Smooth muscle cell (in vitro differentiated cells): ENCODE data around the gene LDLRAD3. TPM values are rescaled to one million over a fixed set of nuclear protein-coding genes. Genes with fewer than 3 reads are reported as not detected.
"Not testable (repeated sequence)": the region's sequence is repeated elsewhere in the genome, so short reads cannot be mapped to it uniquely, and the experiment has no call there.

Source experiments
- DNase-seq: peaks from one replicate; lab custom pipeline; 2025; ENCODE audit not compliant: unreplicated experiment; lab: John Stamatoyannopoulos, UW
- H2AFZ ChIP-seq: fragments of 200-600 bp; sonication (generic); 2 replicates; pipeline ENCODE4 v1.6.0; 2016; ENCODE audit warnings: antibody characterized with exemption, low read depth, mild to moderate bottlenecking
- H3F3A ChIP-seq: fragments of 200-600 bp; sonication (generic); 2 replicates; pipeline ENCODE4 v1.6.0; 2017; ENCODE audit warnings: antibody characterized with exemption, low read depth
- H3K27ac ChIP-seq: fragments of 200-600 bp; sonication (generic); 2 replicates; pipeline ENCODE4 v1.5.1; 2016; ENCODE audit warnings: low read depth, mild to moderate bottlenecking
- H3K27me3 ChIP-seq: fragments of 200-600 bp; sonication (generic); 2 replicates; pipeline ENCODE4 v1.6.1; 2016; ENCODE audit warnings: low read depth, mild to moderate bottlenecking
- H3K36me3 ChIP-seq: fragments of 200-600 bp; sonication (generic); 2 replicates; pipeline ENCODE4 v1.5.1; 2016; ENCODE audit warnings: low read depth
- H3K4me1 ChIP-seq: fragments of 200-600 bp; sonication (generic); 2 replicates; pipeline ENCODE4 v1.5.1; 2016; ENCODE audit warnings: low read depth
- H3K4me2 ChIP-seq: fragments of 200-600 bp; sonication (generic); 2 replicates; pipeline ENCODE4 v1.6.0; 2016; ENCODE audit warnings: mild to moderate bottlenecking
- H3K4me3 ChIP-seq: fragments of 200-600 bp; sonication (generic); 2 replicates; pipeline ENCODE4 v1.5.1; 2016; ENCODE audit warnings: mild to moderate bottlenecking
- H3K79me2 ChIP-seq: fragments of 200-600 bp; sonication (generic); 2 replicates; pipeline ENCODE4 v1.6.0; 2016; ENCODE audit warnings: low read depth, mild to moderate bottlenecking
- H3K9ac ChIP-seq: fragments of 200-600 bp; sonication (generic); 2 replicates; pipeline ENCODE4 v1.6.0; 2016; ENCODE audit warnings: low read depth
- H3K9me3 ChIP-seq: fragments of 200-600 bp; sonication (generic); replicated peaks from 2 replicates; pipeline ENCODE4 v1.5.1; 2016; ENCODE audit warnings: low read depth
- H4K20me1 ChIP-seq: fragments of 200-600 bp; sonication (generic); 2 replicates; pipeline ENCODE4 v1.6.0; 2016; ENCODE audit warnings: low read depth
- whole genome bisulfite sequencing: methylation state at CpG from one replicate; pipeline ENCODE4 v1.1.7; 2016; ENCODE audit warnings: low lambda C conversion rate; 5-methylcytosine and 5-hydroxymethylcytosine counted together
- polyA plus RNA-seq: library from polyadenylated mRNA; unstranded; fragments of >200 nt; fragmentation: Nextera tagmentation; extraction: Ambion mirVana; gene quantifications from 2 replicates; pipeline ENCODE4 v1.2.1, GENCODE V29; 2016
- total RNA-seq: library from RNA; depleted of rRNA; stranded (reverse); fragments of >200 nt; gene quantifications from 2 replicates; pipeline ENCODE4 v1.2.3, GENCODE V29; 2014
- TF ChIP-seq, protein P1 (sequence below): fragments of 200-600 bp; sonication (generic); IDR thresholded peaks from 2 replicates; pipeline ENCODE4 v1.5.1; 2017; ENCODE audit warnings: borderline replicate concordance, mild to moderate bottlenecking, antibody characterized with exemption; ENCODE audit not compliant: insufficient read depth, poor library complexity, severe bottlenecking

LDLRAD3 gene
- total and polyA plus RNA-seq, 2 experiments from 2014 or later = 6.1 to 10.0 TPM

DNA sequence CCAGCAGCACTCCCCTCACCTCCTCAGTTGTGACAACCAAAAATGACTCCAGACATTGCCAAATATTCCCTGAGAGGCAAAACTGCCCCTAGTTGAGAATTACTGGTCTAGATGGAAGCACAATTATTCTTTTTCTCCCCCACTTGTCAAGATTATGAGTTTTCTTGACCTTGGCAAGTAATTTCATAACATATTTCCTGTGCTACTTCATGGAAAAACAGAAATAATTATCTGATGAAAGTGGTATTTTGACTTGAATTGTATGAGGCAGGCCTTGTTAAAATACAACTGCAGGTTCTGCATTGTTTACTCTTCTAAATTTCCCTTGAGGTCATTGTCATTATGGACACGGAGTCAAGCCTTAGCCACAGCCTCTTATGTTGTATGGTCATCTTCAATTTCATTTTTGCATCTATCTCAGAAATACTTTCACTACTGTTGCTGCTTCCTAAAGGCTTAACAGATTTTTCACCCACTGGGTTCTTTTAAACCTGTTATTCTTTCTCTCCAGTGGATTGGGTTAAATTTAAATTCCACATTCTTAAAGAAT lies 32.2 kb upstream of the LDLRAD3 start:
- no peak for DNase-seq
- no peak overlapping the region for H2AFZ ChIP-seq
- no peaks in the 10 kb centered on the region for H4K20me1 ChIP-seq
- no peaks in the 10 kb centered on the region for H3K36me3 ChIP-seq
- no peaks in the 10 kb centered on the region for H3K4me1 ChIP-seq
- no peak overlapping the region for H3K9ac ChIP-seq
- no peak overlapping the region for H3K27ac ChIP-seq
- WGBS = 78% methylated on average over 1 of the region's 1 CpG
- H3F3A ChIP-seq = no peaks in the 10 kb centered on the region
- no peak overlapping the region for H3K4me2 ChIP-seq
- H3K9me3 ChIP-seq = no peaks in the 10 kb centered on the region
- no peaks in the 10 kb centered on the region for H3K79me2 ChIP-seq
- peaks cover 5% of the 10 kb centered on the region for H3K27me3 ChIP-seq
- H3K4me3 ChIP-seq = no peak overlapping the region
- TF ChIP-seq, protein P1, sequence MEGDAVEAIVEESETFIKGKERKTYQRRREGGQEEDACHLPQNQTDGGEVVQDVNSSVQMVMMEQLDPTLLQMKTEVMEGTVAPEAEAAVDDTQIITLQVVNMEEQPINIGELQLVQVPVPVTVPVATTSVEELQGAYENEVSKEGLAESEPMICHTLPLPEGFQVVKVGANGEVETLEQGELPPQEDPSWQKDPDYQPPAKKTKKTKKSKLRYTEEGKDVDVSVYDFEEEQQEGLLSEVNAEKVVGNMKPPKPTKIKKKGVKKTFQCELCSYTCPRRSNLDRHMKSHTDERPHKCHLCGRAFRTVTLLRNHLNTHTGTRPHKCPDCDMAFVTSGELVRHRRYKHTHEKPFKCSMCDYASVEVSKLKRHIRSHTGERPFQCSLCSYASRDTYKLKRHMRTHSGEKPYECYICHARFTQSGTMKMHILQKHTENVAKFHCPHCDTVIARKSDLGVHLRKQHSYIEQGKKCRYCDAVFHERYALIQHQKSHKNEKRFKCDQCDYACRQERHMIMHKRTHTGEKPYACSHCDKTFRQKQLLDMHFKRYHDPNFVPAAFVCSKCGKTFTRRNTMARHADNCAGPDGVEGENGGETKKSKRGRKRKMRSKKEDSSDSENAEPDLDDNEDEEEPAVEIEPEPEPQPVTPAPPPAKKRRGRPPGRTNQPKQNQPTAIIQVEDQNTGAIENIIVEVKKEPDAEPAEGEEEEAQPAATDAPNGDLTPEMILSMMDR = no peak

DNA sequence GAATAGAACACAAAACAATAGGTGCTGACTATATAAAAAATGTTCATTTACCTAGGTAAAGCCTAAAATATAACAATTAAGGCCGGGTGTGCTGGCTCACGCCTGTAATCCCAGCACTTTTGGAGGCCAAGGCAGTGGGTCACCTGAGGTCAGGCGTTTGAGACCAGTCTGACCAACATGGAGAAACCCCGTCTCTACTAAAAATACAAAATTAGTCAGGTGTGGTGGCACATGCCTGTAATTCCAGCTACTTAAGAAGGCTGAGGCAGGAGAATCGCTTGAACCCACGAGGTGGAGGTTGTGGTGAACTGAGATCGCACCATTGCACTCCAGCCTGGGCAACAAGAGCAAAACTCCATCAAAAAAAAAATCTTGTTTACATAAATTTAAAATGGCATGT lies 31.4 kb upstream of the LDLRAD3 start:
- not testable (repeated sequence) for H3K9me3 ChIP-seq, H3K9ac ChIP-seq, H3K27ac ChIP-seq, DNase-seq, H3K27me3 ChIP-seq, H3F3A ChIP-seq, H3K4me1 ChIP-seq, H4K20me1 ChIP-seq, H3K4me2 ChIP-seq, H3K36me3 ChIP-seq, H2AFZ ChIP-seq, H3K79me2 ChIP-seq, H3K4me3 ChIP-seq
- WGBS = 96% methylated on average over 7 of the region's 7 CpGs

DNA sequence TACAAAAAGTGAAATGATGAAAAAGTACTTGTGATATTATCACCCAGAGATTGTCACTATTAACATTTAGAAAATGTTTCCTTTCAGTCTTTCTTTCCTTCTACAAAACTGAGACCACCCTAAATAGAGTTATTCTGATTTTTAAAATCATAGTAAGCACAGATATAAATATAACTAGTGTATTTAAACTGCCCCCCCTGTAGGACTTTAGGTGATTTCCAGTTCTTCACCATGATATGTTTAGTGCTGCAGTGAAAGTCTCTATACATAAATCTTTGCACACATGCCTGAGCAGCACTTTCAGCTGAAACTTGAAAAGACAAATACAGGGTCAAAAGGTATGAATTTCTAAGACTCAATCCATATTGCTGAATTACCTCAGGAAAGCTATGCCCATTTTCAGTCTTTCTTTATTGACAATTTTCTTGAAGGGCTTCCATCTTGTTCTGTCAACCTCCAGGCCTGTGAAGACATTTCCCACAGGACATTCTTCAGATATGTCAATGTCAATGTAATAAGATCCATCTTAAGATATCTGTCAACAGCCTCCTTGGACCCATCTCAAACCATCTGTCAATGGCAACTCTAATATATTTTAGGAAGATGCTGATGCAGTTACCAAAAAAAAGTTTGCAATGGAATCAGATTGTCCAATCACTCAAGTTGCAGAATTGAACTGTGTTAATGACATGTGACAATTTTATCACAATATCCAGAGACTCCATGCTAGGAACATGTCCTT lies 30.8 kb upstream of the LDLRAD3 start:
- Histone ChIP-seq H2AFZ (no peak overlapping the region), H3K36me3 (no peaks in the 10 kb centered on the region), H3K9ac (no peak overlapping the region), H3K9me3 (no peaks in the 10 kb centered on the region), H3F3A (no peaks in the 10 kb centered on the region), H3K27me3 (peaks cover 5% of the 10 kb centered on the region), H4K20me1 (no peaks in the 10 kb centered on the region), H3K4me3 (no peak overlapping the region), H3K79me2 (no peaks in the 10 kb centered on the region), H3K4me2 (no peak overlapping the region), H3K4me1 (peaks cover 7% of the 10 kb centered on the region), H3K27ac (no peak overlapping the region)
- TF ChIP-seq, protein P1 = no peak
- no peak for DNase-seq

DNA sequence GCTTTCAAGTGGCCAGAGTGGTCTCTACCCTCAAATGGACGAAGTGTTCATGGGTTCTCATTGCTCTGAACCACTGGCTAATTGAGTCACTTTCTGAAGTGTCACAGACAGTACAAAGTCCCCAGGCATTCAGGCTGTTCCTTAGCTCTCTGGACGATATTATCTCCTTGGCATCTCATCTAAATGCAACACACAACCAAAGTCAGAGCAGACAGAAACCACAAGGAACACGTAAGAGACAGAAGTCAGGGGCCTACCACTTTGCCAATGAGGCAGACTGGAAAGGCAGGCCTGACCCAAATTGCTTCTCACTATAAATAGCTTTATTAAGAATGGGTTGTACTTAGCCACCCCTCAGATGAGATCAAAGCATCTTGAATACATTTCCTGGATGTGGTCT lies 29.0 kb upstream of the LDLRAD3 start:
- Histone ChIP-seq H3K9me3 (no peaks in the 10 kb centered on the region), H3K27ac (no peak overlapping the region), H2AFZ (no peak overlapping the region), H3K27me3 (peaks cover 12% of the 10 kb centered on the region), H3K36me3 (no peaks in the 10 kb centered on the region), H3K4me2 (no peak overlapping the region), H3K4me3 (no peak overlapping the region), H3F3A (no peaks in the 10 kb centered on the region), H3K9ac (no peak overlapping the region), H3K4me1 (peaks cover 12% of the 10 kb centered on the region), H3K79me2 (no peaks in the 10 kb centered on the region), H4K20me1 (no peaks in the 10 kb centered on the region)
- no peak for DNase-seq
- TF ChIP-seq, protein P1 = no peak
- WGBS = 14% methylated on average over 3 of the region's 3 CpGs
